ENCODE results near the gene ABCC11. TPM values are rescaled to one million over a fixed set of nuclear protein-coding genes. Genes with fewer than 3 reads are reported as not detected.
A peak's percentile ranks its signal among the peaks of the same experiment; 100 is the strongest.

Gene ABCC11
- total RNA-seq, 4 donors from 2014 or later = 0.40 to 0.66 TPM; not detected in 2

- TF ChIP-seq POLR2A (IDR thresholded peaks at IDR 0.05) (no peak), CTCF (IDR thresholded peaks at IDR 0.05) (no peak)
- H3K27ac ChIP-seq = peak overlapping the region in 2 of 4 donors; percentile 64 to 66
These were observed 43.1 kb downstream of the ABCC11 start for GRCh38 chr16:48203974-48204824.

GRCh38 chr16:48201515-48202201 is 45.7 kb downstream of the ABCC11 start:
- DNase-seq = no peak
- Histone ChIP-seq H3K36me3 (no peaks in the 10 kb centered on the region), H3K9me3 (no peaks in the 10 kb centered on the region), H3K4me3 (no peak overlapping the region), H3K4me1 (no peaks in the 10 kb centered on the region), H3K27me3 (no peaks in the 10 kb centered on the region), H3K27ac (no peak overlapping the region)
- TF ChIP-seq CTCF (IDR thresholded peaks at IDR 0.05) (no peak), POLR2A (IDR thresholded peaks at IDR 0.05) (no peak)

More at GRCh38 chr16:48203974-48204824, 43.1 kb downstream of the ABCC11 start:
- Histone ChIP-seq H3K36me3 (no peaks in the 10 kb centered on the region), H3K4me1 (no peaks in the 10 kb centered on the region), H3K4me3 (no peak overlapping the region), H3K9me3 (no peaks in the 10 kb centered on the region), H3K27me3 (no peaks in the 10 kb centered on the region)
- peak in 1 of 3 donors; percentile 80 for DNase-seq

- Histone ChIP-seq H3K9me3 (no peaks in the 10 kb centered on the region), H3K36me3 (no peaks in the 10 kb centered on the region), H3K4me3 (no peak overlapping the region), H3K27ac (no peak overlapping the region), H3K27me3 (no peaks in the 10 kb centered on the region), H3K4me1 (no peaks in the 10 kb centered on the region)
- no peak for DNase-seq
- no peak for TF ChIP-seq CTCF (IDR thresholded peaks at IDR 0.05)
- no peak for TF ChIP-seq POLR2A (IDR thresholded peaks at IDR 0.05)
These were observed 50.0 kb downstream of the ABCC11 start for GRCh38 chr16:48197294-48197693.

- Histone ChIP-seq H3K36me3 (no peaks in the 10 kb centered on the region), H3K27ac (no peak overlapping the region), H3K27me3 (no peaks in the 10 kb centered on the region), H3K4me1 (no peaks in the 10 kb centered on the region), H3K9me3 (no peaks in the 10 kb centered on the region), H3K4me3 (no peak overlapping the region)
- no peak for DNase-seq
- TF ChIP-seq POLR2A (IDR thresholded peaks at IDR 0.05) (no peak), CTCF (IDR thresholded peaks at IDR 0.05) (no peak)
These were observed 52.3 kb downstream of the ABCC11 start for GRCh38 chr16:48194828-48195556.

GRCh38 chr16:48193846-48194245 is 53.5 kb downstream of the ABCC11 start:
- H3K27ac ChIP-seq = no peak overlapping the region
- H3K27me3 ChIP-seq = no peaks in the 10 kb centered on the region
- no peak for DNase-seq
- H3K4me3 ChIP-seq = no peak overlapping the region
- no peaks in the 10 kb centered on the region for H3K4me1 ChIP-seq
- TF ChIP-seq POLR2A (IDR thresholded peaks at IDR 0.05) (no peak), CTCF (IDR thresholded peaks at IDR 0.05) (no peak)
- H3K9me3 ChIP-seq = no peaks in the 10 kb centered on the region
- no peaks in the 10 kb centered on the region for H3K36me3 ChIP-seq

Measured in Peyer's patch (tissue), 4 donors.